ENCODE results near the gene SUPT5H. TPM values are rescaled to one million over a fixed set of nuclear protein-coding genes. Genes with fewer than 3 reads are reported as not detected.

SUPT5H gene
- total and polyA plus RNA-seq, 2 of the 13 experiments (the other 11 are each of a cell fraction or from before 2014, with no cell fraction given): 48.2 to 51.7 TPM

- TF ChIP-seq, protein P1, sequence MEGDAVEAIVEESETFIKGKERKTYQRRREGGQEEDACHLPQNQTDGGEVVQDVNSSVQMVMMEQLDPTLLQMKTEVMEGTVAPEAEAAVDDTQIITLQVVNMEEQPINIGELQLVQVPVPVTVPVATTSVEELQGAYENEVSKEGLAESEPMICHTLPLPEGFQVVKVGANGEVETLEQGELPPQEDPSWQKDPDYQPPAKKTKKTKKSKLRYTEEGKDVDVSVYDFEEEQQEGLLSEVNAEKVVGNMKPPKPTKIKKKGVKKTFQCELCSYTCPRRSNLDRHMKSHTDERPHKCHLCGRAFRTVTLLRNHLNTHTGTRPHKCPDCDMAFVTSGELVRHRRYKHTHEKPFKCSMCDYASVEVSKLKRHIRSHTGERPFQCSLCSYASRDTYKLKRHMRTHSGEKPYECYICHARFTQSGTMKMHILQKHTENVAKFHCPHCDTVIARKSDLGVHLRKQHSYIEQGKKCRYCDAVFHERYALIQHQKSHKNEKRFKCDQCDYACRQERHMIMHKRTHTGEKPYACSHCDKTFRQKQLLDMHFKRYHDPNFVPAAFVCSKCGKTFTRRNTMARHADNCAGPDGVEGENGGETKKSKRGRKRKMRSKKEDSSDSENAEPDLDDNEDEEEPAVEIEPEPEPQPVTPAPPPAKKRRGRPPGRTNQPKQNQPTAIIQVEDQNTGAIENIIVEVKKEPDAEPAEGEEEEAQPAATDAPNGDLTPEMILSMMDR (CRISPR knock-in tag; IDR thresholded peaks at IDR 0.05): peak; percentile 18; the same call in 1 of the 2 replicates
- TF ChIP-seq ZNF619 (CRISPR knock-in tag; IDR thresholded peaks at IDR 0.05): peak; percentile 95
- TF ChIP-seq FOXC1 (CRISPR knock-in tag; IDR thresholded peaks at IDR 0.05; ENCODE audit: borderline replicate concordance): no peak; the same call in 1 of the 2 replicates
- no peak for TF ChIP-seq BRCA1 (CRISPR knock-in tag; IDR thresholded peaks at IDR 0.05)
- TF ChIP-seq, protein P2, sequence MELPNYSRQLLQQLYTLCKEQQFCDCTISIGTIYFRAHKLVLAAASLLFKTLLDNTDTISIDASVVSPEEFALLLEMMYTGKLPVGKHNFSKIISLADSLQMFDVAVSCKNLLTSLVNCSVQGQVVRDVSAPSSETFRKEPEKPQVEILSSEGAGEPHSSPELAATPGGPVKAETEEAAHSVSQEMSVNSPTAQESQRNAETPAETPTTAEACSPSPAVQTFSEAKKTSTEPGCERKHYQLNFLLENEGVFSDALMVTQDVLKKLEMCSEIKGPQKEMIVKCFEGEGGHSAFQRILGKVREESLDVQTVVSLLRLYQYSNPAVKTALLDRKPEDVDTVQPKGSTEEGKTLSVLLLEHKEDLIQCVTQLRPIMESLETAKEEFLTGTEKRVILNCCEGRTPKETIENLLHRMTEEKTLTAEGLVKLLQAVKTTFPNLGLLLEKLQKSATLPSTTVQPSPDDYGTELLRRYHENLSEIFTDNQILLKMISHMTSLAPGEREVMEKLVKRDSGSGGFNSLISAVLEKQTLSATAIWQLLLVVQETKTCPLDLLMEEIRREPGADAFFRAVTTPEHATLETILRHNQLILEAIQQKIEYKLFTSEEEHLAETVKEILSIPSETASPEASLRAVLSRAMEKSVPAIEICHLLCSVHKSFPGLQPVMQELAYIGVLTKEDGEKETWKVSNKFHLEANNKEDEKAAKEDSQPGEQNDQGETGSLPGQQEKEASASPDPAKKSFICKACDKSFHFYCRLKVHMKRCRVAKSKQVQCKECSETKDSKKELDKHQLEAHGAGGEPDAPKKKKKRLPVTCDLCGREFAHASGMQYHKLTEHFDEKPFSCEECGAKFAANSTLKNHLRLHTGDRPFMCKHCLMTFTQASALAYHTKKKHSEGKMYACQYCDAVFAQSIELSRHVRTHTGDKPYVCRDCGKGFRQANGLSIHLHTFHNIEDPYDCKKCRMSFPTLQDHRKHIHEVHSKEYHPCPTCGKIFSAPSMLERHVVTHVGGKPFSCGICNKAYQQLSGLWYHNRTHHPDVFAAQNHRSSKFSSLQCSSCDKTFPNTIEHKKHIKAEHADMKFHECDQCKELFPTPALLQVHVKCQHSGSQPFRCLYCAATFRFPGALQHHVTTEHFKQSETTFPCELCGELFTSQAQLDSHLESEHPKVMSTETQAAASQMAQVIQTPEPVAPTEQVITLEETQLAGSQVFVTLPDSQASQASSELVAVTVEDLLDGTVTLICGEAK (IDR thresholded peaks at IDR 0.05): peak; percentile 57; the same call in 1 of the 2 replicates
- TF ChIP-seq, protein P2 (CRISPR knock-in tag; IDR thresholded peaks at IDR 0.05): peak; percentile 91; the same call in 1 of the 2 replicates
- TF ChIP-seq SIX4 (CRISPR knock-in tag; IDR thresholded peaks at IDR 0.05): 0 out of 2 replicates have a peak, but pooled peaks have one; percentile 47
- peak; percentile 51 for TF ChIP-seq HIVEP1 (CRISPR knock-in tag; IDR thresholded peaks at IDR 0.05)
- peak; percentile 66; the same call in 1 of the 2 replicates for TF ChIP-seq CBFB (CRISPR knock-in tag; IDR thresholded peaks at IDR 0.05)
- TF ChIP-seq ZFX (CRISPR knock-in tag; IDR thresholded peaks at IDR 0.05; ENCODE audit: low read depth): peak; percentile 92
- TF ChIP-seq ZNF567 (CRISPR knock-in tag; IDR thresholded peaks at IDR 0.05; ENCODE audit: borderline replicate concordance): 0 out of 2 replicates have a peak, but pooled peaks have one; percentile 33
- TF ChIP-seq, protein P3, sequence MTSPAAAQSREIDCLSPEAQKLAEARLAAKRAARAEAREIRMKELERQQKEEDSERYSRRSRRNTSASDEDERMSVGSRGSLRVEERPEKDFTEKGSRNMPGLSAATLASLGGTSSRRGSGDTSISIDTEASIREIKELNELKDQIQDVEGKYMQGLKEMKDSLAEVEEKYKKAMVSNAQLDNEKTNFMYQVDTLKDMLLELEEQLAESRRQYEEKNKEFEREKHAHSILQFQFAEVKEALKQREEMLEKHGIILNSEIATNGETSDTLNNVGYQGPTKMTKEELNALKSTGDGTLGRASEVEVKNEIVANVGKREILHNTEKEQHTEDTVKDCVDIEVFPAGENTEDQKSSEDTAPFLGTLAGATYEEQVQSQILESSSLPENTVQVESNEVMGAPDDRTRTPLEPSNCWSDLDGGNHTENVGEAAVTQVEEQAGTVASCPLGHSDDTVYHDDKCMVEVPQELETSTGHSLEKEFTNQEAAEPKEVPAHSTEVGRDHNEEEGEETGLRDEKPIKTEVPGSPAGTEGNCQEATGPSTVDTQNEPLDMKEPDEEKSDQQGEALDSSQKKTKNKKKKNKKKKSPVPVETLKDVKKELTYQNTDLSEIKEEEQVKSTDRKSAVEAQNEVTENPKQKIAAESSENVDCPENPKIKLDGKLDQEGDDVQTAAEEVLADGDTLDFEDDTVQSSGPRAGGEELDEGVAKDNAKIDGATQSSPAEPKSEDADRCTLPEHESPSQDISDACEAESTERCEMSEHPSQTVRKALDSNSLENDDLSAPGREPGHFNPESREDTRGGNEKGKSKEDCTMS (CRISPR knock-in tag; conservative IDR thresholded peaks at IDR 0.05): no peak
- no peak for TF ChIP-seq NR3C1 (CRISPR knock-in tag; IDR thresholded peaks at IDR 0.05)
- no peak for TF ChIP-seq ZNF569 (CRISPR knock-in tag; IDR thresholded peaks at IDR 0.05; ENCODE audit: borderline replicate concordance)
Measured at GRCh38 chr19:39435499-39436349, 9.7 kb upstream of the SUPT5H start, which contains the start of gene RPS16 (continued).
